ENCODE data around the gene CD247.

DNA sequence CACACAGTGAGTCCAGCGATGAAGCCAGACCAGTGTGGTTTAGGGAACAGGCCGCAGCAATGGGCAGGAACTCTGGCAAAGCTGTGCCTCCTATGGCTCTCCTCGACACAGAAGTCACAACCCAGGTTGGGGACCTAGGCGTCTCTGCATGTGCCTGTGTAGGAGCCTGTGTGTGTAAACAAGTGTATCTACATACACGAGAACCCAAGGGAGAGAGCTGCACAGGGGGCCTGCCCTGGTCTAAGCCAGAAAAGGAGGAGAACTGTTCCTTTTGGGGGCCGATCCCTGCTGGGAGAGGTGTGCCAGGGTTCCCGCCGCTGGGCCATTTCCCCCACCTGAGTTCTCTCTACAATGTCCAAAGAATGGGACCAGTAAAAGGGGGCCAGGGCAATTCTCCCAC lies 56.0 kb downstream of the CD247 start:
- TF ChIP-seq, protein P1, sequence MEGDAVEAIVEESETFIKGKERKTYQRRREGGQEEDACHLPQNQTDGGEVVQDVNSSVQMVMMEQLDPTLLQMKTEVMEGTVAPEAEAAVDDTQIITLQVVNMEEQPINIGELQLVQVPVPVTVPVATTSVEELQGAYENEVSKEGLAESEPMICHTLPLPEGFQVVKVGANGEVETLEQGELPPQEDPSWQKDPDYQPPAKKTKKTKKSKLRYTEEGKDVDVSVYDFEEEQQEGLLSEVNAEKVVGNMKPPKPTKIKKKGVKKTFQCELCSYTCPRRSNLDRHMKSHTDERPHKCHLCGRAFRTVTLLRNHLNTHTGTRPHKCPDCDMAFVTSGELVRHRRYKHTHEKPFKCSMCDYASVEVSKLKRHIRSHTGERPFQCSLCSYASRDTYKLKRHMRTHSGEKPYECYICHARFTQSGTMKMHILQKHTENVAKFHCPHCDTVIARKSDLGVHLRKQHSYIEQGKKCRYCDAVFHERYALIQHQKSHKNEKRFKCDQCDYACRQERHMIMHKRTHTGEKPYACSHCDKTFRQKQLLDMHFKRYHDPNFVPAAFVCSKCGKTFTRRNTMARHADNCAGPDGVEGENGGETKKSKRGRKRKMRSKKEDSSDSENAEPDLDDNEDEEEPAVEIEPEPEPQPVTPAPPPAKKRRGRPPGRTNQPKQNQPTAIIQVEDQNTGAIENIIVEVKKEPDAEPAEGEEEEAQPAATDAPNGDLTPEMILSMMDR (IDR thresholded peaks at IDR 0.05; ENCODE audit: low read depth, low read length): no peak
- no peak for TF ChIP-seq POLR2A (IDR thresholded peaks at IDR 0.05; ENCODE audit: extremely low read depth, insufficient read length)
- TF ChIP-seq, protein P2, sequence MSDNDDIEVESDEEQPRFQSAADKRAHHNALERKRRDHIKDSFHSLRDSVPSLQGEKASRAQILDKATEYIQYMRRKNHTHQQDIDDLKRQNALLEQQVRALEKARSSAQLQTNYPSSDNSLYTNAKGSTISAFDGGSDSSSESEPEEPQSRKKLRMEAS (IDR thresholded peaks at IDR 0.05; ENCODE audit: low read depth, low read length): no peak
- TF ChIP-seq MYC (IDR thresholded peaks at IDR 0.05; ENCODE audit: low read depth, low read length): no peak

Data from NB4 (cell line).